ENCODE results near the gene CS. TPM values are rescaled to one million over a fixed set of nuclear protein-coding genes. Genes with fewer than 3 reads are reported as not detected.
"Not testable (repeated sequence)": the region's sequence is repeated elsewhere in the genome, so short reads cannot be mapped to it uniquely, and the experiment has no call there.

Gene CS
- total RNA-seq, 1 experiment from 2014 or later: 185 TPM

GRCh38 chr12:56278905-56279304 lies 21.2 kb downstream of the CS start:
- no peaks in the 10 kb centered on the region for H3K27me3 ChIP-seq
- peaks cover 83% of the 10 kb centered on the region for H3K36me3 ChIP-seq
- no peaks in the 10 kb centered on the region for H3K4me1 ChIP-seq
- H3K4me3 ChIP-seq: no peak overlapping the region
- H3K9me3 ChIP-seq (replicated peaks): no peaks in the 10 kb centered on the region
- DNase-seq: no peak
- no peak overlapping the region for H3K27ac ChIP-seq

DNA sequence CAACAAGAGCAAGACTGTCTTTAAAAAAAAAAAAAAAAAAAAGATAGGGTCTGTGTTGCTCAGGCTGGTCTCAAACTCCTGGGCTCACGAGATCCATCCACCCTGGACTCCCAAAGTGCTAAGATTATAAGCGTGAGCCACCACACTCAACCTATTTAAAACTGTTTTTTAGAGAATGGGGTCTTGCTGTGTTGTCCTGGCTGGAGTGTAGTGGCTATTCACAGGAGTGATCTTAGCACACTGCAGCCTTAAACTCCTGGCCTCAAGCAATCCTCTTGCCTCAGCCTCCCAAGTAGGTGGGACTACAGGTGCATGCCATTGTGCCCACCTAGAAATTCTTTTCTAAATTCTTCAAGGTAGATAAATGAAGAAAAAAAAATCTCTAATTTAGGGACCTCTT lies 25.8 kb downstream of the CS start:
- H3K27me3 ChIP-seq: no peaks in the 10 kb centered on the region
- DNase-seq: no peak
- H3K4me1 ChIP-seq: no peaks in the 10 kb centered on the region
- no peak overlapping the region for H3K4me3 ChIP-seq
- no peak overlapping the region for H3K27ac ChIP-seq
- peaks cover 76% of the 10 kb centered on the region for H3K36me3 ChIP-seq
- no peaks in the 10 kb centered on the region for H3K9me3 ChIP-seq (replicated peaks)

GRCh38 chr12:56272468-56272867 lies 27.7 kb downstream of the CS start:
- not testable (repeated sequence) for DNase-seq; H3K4me1 ChIP-seq; H3K9me3 ChIP-seq (replicated peaks); H3K4me3 ChIP-seq; H3K27me3 ChIP-seq; H3K27ac ChIP-seq
- peaks cover 60% of the 10 kb centered on the region for H3K36me3 ChIP-seq

DNA sequence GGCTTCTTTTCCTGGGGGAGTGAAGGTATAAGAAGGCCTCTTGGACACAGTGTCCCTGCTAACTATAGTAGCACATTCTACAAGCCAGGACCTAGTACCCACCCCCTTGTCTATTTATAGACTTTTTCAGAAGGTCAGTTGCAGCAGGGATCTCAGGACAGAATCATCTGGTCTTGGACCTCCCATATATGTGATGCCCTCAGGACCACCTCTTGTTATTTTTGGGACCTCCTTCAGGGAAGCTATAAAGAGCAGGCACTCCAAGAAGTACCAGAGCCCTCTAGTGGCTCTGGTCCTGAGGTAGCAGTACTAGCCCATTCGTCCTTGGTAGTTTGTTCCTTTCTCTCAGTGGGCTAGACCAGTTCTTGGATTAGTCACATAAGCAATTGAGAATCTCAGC lies 29.1 kb downstream of the CS start:
- no peak for DNase-seq
- H3K27ac ChIP-seq: no peak overlapping the region
- no peaks in the 10 kb centered on the region; the same call in 1 of the 2 replicates for H3K4me1 ChIP-seq
- peaks cover 51% of the 10 kb centered on the region for H3K36me3 ChIP-seq
- H3K9me3 ChIP-seq (replicated peaks): no peaks in the 10 kb centered on the region
- H3K4me3 ChIP-seq: no peak overlapping the region
- H3K27me3 ChIP-seq: no peaks in the 10 kb centered on the region

DNA sequence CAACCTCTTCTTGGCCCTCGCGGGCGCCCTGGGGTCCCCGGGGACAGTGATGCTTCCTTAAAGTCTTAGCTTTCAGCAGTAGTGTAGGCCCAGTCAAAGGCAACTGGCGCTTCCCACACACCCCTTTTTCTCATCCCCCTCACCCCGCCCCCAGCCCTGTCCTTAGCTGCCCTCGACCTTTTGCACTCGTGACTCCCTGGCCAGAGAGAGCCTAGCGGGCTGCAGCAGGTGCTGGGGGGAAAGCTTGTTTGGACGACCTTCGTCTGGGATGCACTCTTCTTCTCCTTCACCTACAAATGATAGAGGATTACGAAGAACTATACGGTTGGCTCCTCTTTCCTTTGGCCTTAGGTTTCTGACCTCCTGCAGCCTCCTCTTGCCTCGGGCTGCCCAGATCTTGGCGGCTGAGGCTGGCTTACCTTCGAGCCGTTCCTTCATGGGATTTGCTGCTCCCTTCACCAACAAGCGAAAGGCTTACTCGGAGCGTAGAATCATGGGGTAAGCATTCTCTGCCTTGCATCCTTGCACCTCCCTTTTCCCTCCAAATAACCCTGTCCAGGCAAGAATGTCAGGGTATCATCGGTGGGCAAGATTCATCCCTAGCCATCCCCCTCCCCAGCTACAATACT lies 32.6 kb downstream of the CS start:
- Histone ChIP-seq H3K9me3 (replicated peaks) (no peaks in the 10 kb centered on the region), H3K27ac (no peak overlapping the region), H3K36me3 (peaks cover 25% of the 10 kb centered on the region), H3K27me3 (no peaks in the 10 kb centered on the region), H3K4me1 (no peaks in the 10 kb centered on the region; the same call in 1 of the 2 replicates), H3K4me3 (peak overlapping the region; percentile 68)
- no peak for DNase-seq

DNA sequence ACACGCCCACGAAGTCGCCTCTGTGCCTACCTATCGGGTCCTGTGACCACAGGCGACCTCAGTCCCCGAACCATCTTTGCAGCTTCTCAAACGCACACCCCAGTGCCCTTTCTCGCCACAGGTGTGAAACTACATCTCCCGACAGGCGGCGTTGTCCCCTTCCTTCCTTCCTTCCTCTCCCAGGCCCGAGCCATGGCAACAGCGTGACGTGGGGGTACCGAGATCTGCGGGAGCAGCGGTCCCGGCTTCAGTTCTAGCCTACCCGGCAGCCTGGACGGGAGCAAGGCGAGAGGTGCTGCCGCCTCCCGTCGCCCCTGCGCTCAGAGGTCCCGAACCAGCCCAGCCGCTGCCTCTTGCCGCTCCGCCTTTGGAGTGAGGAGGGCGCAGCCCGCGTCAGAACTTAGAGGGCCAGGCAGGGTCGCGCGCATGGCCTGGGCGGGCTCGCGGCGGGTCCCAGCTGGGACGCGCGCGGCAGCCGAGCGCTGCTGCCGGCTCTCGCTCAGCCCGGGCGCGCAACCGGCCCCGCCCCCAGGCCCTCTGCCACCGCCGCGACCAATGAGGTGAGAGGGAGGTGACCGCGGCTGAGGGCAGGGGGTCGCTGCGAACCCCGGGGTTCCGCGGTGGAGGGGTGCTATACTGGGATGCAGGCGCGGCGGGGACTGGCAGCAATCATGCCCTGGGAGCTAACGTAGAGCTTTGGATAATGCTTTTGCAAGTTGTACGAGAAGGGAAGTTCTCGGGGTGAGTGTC lies 33.3 kb downstream of the CS start, which contains the start of gene COQ10A:
Gene COQ10A (plus strand): TSS at position 250 of the 750 bp plus-strand sequence. CDS start 177 bp downstream, at position 427.
- Histone ChIP-seq H3K4me3 (peak within 1 kb of the TSS; percentile 68), H3K27ac (peak within 1 kb of the TSS; percentile 42; the same call in 1 of the 2 replicates), H3K27me3 (no peaks in the 10 kb centered on the region), H3K4me1 (peaks cover 3% of the 10 kb centered on the region; the same call in 1 of the 2 replicates), H3K36me3 (peaks cover 22% of the 10 kb centered on the region), H3K9me3 (replicated peaks) (no peaks in the 10 kb centered on the region)
- peak; percentile 85 to 89 for DNase-seq

DNA sequence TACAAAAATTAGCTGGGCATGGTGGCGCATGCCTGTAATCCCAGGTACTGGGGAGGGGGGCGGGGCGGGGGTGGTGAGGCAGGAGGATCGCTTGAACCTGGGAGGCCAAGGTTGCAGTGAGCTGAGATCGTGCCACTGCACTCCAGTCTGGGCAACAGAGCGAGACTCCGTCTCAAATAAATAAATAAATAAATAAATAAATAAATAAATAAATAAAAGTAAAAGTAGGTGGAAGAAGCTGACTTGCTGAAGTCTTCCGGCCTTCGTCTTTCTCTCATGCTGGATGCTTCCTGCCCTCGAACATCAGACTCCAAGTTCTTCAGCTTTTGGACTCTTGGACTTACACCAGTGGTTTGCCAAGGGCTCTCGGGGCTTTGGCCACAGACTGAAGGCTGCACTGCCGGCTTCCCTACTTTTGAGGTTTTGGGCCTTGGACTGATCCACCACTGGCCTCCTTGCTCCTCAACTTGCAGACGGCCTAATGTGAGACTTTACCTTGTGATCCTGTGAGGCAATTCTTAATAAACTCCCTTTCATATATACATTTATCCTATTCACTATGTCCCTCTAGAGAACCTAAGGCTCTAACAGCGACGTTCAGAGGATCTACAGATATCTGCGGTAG lies 34.0 kb downstream of the CS start:
- H3K4me1 ChIP-seq; H3K27me3 ChIP-seq; H3K9me3 ChIP-seq (replicated peaks); H3K27ac ChIP-seq; DNase-seq: not testable (repeated sequence)
- Histone ChIP-seq H3K36me3 (peaks cover 15% of the 10 kb centered on the region), H3K4me3 (peak overlapping the region; percentile 68)

- not testable (repeated sequence) for H3K9me3 ChIP-seq (replicated peaks); H3K36me3 ChIP-seq; H3K27me3 ChIP-seq; H3K4me3 ChIP-seq; H3K4me1 ChIP-seq; DNase-seq; H3K27ac ChIP-seq
Observed at GRCh38 chr12:56262955-56263354, 37.2 kb downstream of the CS start.

- Histone ChIP-seq H3K27ac (peak overlapping the region; percentile 41), H3K36me3 (no peaks in the 10 kb centered on the region), H3K4me3 (no peak overlapping the region), H3K9me3 (replicated peaks) (no peaks in the 10 kb centered on the region), H3K4me1 (peaks cover 13% of the 10 kb centered on the region; the same call in 1 of the 2 replicates), H3K27me3 (no peaks in the 10 kb centered on the region)
- peak; percentile 47 to 57 for DNase-seq
Observed at GRCh38 chr12:56261503-56262232, 38.5 kb downstream of the CS start.

GRCh38 chr12:56260921-56261320 lies 39.2 kb downstream of the CS start:
- no peaks in the 10 kb centered on the region for H3K9me3 ChIP-seq (replicated peaks)
- H3K27me3 ChIP-seq: no peaks in the 10 kb centered on the region
- no peak overlapping the region; the same call in 1 of the 2 replicates for H3K27ac ChIP-seq
- H3K4me1 ChIP-seq: peaks cover 15% of the 10 kb centered on the region; the same call in 1 of the 2 replicates
- no peak for DNase-seq
- H3K36me3 ChIP-seq: 0 out of 2 replicates have a peak, but pooled peaks cover 6% of the 10 kb centered on the region
- no peak overlapping the region for H3K4me3 ChIP-seq

GRCh38 chr12:56260380-56260779 lies 39.8 kb downstream of the CS start:
- DNase-seq: no peak
- no peak overlapping the region for H3K4me3 ChIP-seq
- no peaks in the 10 kb centered on the region for H3K27me3 ChIP-seq
- no peak overlapping the region for H3K27ac ChIP-seq
- peaks cover 15% of the 10 kb centered on the region; the same call in 1 of the 2 replicates for H3K4me1 ChIP-seq
- no peaks in the 10 kb centered on the region for H3K9me3 ChIP-seq (replicated peaks)
- peaks cover 6% of the 10 kb centered on the region; the same call in 1 of the 2 replicates for H3K36me3 ChIP-seq

- H3K9me3 ChIP-seq (replicated peaks): no peaks in the 10 kb centered on the region
- peak overlapping the region; percentile 87 for H3K4me3 ChIP-seq
- peaks cover 9% of the 10 kb centered on the region for H3K36me3 ChIP-seq
- H3K4me1 ChIP-seq: peaks cover 15% of the 10 kb centered on the region; the same call in 1 of the 2 replicates
- H3K27me3 ChIP-seq: no peaks in the 10 kb centered on the region
- peak overlapping the region; percentile 72 for H3K27ac ChIP-seq
- DNase-seq: no peak
Observed at GRCh38 chr12:56258820-56259183, 41.3 kb downstream of the CS start.

DNA sequence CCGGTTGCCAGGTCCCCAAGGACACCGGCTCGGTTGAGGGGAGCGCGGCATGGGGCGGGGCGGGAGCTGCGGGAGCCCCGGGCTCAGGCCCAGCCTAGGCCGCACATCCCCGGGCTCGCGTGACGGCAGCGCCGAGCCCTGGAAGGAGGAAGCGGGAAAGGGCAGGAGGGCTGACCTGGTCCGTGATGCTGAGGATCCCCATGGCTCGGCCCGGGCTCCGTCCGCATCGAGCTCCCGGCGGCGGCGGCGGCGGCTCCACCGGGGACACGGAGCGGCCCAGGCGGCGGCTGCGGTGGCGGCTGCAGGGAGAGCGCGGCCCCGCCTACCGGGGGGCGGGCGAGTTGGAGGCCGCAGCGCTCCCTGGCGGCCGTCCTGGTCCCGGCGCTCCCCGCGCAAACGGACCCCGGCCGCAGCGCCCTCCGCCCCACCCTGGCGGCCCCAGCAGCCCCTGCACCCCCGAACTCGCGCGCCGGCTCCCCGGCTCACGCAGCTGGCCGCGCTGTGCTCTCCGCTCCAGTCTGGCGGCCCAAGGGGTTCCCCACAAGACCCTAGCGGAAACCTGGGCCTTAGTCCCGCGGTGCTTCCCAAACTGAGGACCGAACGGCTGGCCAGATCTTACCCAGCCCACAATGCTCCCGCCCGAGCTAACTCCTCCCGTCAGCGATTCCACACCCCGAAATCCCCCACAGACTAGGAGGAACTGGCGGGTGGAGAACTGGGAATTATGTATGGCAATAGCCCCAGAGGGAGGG lies 41.9 kb downstream of the CS start, which contains the start of gene ANKRD52:
Gene ANKRD52 (minus strand): TSS at position 317 of the 752 bp plus-strand sequence. CDS start 115 bp downstream, at position 202.
- DNase-seq: peak; percentile 78 to 84
- Histone ChIP-seq H3K27ac (peak within 1 kb of the TSS; percentile 72), H3K27me3 (no peaks in the 10 kb centered on the region), H3K4me3 (peak within 1 kb of the TSS; percentile 87), H3K36me3 (peaks cover 13% of the 10 kb centered on the region), H3K9me3 (replicated peaks) (no peaks in the 10 kb centered on the region), H3K4me1 (peaks cover 15% of the 10 kb centered on the region; the same call in 1 of the 2 replicates)

Measured in SJCRH30 (cell line).